PC-3 (cell line): Measurements from ENCODE around the gene HENMT1.

Experiments used
- EZH2 ChIP-seq: fragments of 300-600 bp; sonication (generic); IDR thresholded peaks from one replicate; pipeline ENCODE4 v1.6.1; 2017; ENCODE audit warnings: antibody characterized with exemption, mild to moderate bottlenecking, low read length; ENCODE audit not compliant: unreplicated experiment
- TF ChIP-seq, protein P1 (sequence below): fragments of 300-600 bp; sonication (generic); conservative IDR thresholded peaks from 2 replicates; pipeline ENCODE4 v1.5.1; 2017; ENCODE audit warnings: antibody characterized with exemption, low read depth, mild to moderate bottlenecking, low read length

GRCh38 chr1:108609483-108610049 is 51.3 kb downstream of the HENMT1 start:
- no peak for TF ChIP-seq EZH2
- TF ChIP-seq, protein P1, sequence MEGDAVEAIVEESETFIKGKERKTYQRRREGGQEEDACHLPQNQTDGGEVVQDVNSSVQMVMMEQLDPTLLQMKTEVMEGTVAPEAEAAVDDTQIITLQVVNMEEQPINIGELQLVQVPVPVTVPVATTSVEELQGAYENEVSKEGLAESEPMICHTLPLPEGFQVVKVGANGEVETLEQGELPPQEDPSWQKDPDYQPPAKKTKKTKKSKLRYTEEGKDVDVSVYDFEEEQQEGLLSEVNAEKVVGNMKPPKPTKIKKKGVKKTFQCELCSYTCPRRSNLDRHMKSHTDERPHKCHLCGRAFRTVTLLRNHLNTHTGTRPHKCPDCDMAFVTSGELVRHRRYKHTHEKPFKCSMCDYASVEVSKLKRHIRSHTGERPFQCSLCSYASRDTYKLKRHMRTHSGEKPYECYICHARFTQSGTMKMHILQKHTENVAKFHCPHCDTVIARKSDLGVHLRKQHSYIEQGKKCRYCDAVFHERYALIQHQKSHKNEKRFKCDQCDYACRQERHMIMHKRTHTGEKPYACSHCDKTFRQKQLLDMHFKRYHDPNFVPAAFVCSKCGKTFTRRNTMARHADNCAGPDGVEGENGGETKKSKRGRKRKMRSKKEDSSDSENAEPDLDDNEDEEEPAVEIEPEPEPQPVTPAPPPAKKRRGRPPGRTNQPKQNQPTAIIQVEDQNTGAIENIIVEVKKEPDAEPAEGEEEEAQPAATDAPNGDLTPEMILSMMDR = no peak
